ENCODE data around the gene FBXO34. TPM values are rescaled to one million over a fixed set of nuclear protein-coding genes. Genes with fewer than 3 reads are reported as not detected.
"Not testable (repeated sequence)": the region's sequence is repeated elsewhere in the genome, so short reads cannot be mapped to it uniquely, and the experiment has no call there.

FBXO34 gene
- total and polyA plus RNA-seq, 10 of the 15 experiments (the other 5 are each of a cell fraction or from before 2014, with no cell fraction given) = 5.6 to 22.8 (median 17.6) TPM

- no peak for TF ChIP-seq SRF (IDR thresholded peaks at IDR 0.05; ENCODE audit: low read depth in 2 of 2, low read length in 2 of 2)
These were observed 70.6 kb downstream of the FBXO34 start (continued) for GRCh38 chr14:55341781-55342180.

- H3K27me3 ChIP-seq (replicated peaks in 1 of 2; ENCODE audit: control insufficient read depth in 2 of 2, insufficient read depth in 2 of 2, low read length in 1 of 2); H3K9ac ChIP-seq (ENCODE audit: control insufficient read depth, insufficient read depth, low read length); BruUV-seq (replicated peaks); H3K4me3 ChIP-seq; intact Hi-C loops (cut with micrococcal nuclease; ENCODE audit: unreplicated experiment); in situ Hi-C loops (cut with MboI); RAD21 ChIA-PET (ENCODE audit: unreplicated experiment); DNase-seq (ENCODE audit: low read depth, low spot score); H3K36me3 ChIP-seq (ENCODE audit: control insufficient read depth in 2 of 2, insufficient read depth in 2 of 2, low read length in 1 of 2); H4K20me1 ChIP-seq (ENCODE audit: control insufficient read depth, insufficient read depth); H3K4me2 ChIP-seq (ENCODE audit: control insufficient read depth, insufficient read depth); H3K27ac ChIP-seq (ENCODE audit: control insufficient read depth, insufficient read depth); POLR2A ChIA-PET; ATAC-seq; H2AFZ ChIP-seq (ENCODE audit: control insufficient read depth, low read depth, low read length); H3K9me3 ChIP-seq (replicated peaks; ENCODE audit: control insufficient read depth, insufficient read depth, low read length); FAIRE-seq: not testable (repeated sequence)
- 70% methylated on average over 5 of the region's 6 CpGs for WGBS (ENCODE audit: insufficient coverage, insufficient replicate concordance, low lambda C conversion rate, missing lambda C conversion rate)
- Histone ChIP-seq H3K4me1 (ENCODE audit: control insufficient read depth, insufficient read depth, low read length) (peaks cover 19% of the 10 kb centered on the region), H3K79me2 (ENCODE audit: control insufficient read depth, insufficient read depth, low read length) (peaks cover 18% of the 10 kb centered on the region)
- ChIA-PET CTCF (interaction anchor here (1.0 to 2.2 kb wide), 3 partner anchors 10 to 11 kb away, joined by 3 to 17 read pairs (median 7); no protein-coding TSS in a partner anchor), SMC1A (ENCODE audit: uncharacterized antibody, unreplicated experiment) (interaction anchor here (0.7 to 6.6 kb wide), 2 partner anchors 10 to 12 kb away, joined by 3 to 41 read pairs; no protein-coding TSS in a partner anchor)
These were observed 73.5 kb downstream of the FBXO34 start for GRCh38 chr14:55344582-55345163.

DNA sequence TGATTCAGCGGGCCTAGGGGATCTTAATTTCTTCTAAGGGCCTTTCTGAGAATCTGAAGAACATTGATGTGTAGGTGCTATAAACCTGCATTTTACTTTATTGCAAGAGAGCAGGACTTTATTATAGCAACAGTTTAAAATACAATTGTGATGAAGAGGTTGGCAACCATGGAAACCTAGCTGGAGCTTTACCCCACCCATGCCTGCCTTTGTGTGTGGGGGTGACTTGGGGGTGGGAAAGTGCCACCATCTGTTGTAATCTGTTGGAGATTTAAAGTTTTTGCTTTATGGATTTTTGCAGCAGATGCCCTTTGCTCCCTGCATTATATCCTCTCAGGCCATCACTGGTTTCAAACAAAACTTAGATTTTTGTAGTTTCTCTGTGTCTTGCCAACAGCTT lies 75.8 kb downstream of the FBXO34 start:
- H3K27me3 ChIP-seq (replicated peaks in 1 of 2; ENCODE audit: control insufficient read depth in 2 of 2, insufficient read depth in 2 of 2, low read length in 1 of 2) = no peaks in the 10 kb centered on the region
- ChIA-PET CTCF (interaction anchor here (0.6 to 13.6 kb wide), 5 partner anchors 8 to 75 kb away, joined by 3 to 255 read pairs (median 6); partner anchors contain the start of gene FBXO34), POLR2A (interaction anchor here (2.7 kb wide), 1 partner anchor 72 kb away, joined by 6 read pairs; no protein-coding TSS in a partner anchor), SMC1A (ENCODE audit: uncharacterized antibody, unreplicated experiment) (interaction anchor here (0.8 to 12.7 kb wide), 7 partner anchors 11 to 128 kb away, joined by 3 to 161 read pairs (median 4); partner anchors contain the start of gene FBXO34), RAD21 (ENCODE audit: unreplicated experiment) (interaction anchor here (1.1 to 5.0 kb wide), 4 partner anchors 8 to 76 kb away, joined by 3 to 28 read pairs (median 15); partner anchors contain the start of gene FBXO34)
- DNase-seq (ENCODE audit: low read depth, low spot score) (no peak), FAIRE-seq (no peak), ATAC-seq (no peak)
- no peak overlapping the region for H2AFZ ChIP-seq (ENCODE audit: control insufficient read depth, low read depth, low read length)
- no peak overlapping the region for H3K4me2 ChIP-seq (ENCODE audit: control insufficient read depth, insufficient read depth)
- H3K9me3 ChIP-seq (replicated peaks; ENCODE audit: control insufficient read depth, insufficient read depth, low read length) = no peaks in the 10 kb centered on the region
- intact Hi-C loops (cut with micrococcal nuclease; ENCODE audit: unreplicated experiment) (no loop called here), in situ Hi-C loops (cut with MboI) (no loop called here)
- BruUV-seq (replicated peaks) = no TSS peak
- WGBS (ENCODE audit: insufficient coverage, insufficient replicate concordance, low lambda C conversion rate, missing lambda C conversion rate) = 90% methylated on average over 1 of the region's 1 CpG
- H3K4me1 ChIP-seq (ENCODE audit: control insufficient read depth, insufficient read depth, low read length) = peaks cover 11% of the 10 kb centered on the region
- H4K20me1 ChIP-seq (ENCODE audit: control insufficient read depth, insufficient read depth) = no peaks in the 10 kb centered on the region
- H3K4me3 ChIP-seq = no peak overlapping the region
- no peak overlapping the region for H3K27ac ChIP-seq (ENCODE audit: control insufficient read depth, insufficient read depth)
- peaks cover 6 to 9% of the 10 kb centered on the region in 2 experiments for H3K36me3 ChIP-seq (ENCODE audit: control insufficient read depth in 2 of 2, insufficient read depth in 2 of 2, low read length in 1 of 2)
- H3K79me2 ChIP-seq (ENCODE audit: control insufficient read depth, insufficient read depth, low read length) = peaks cover 9% of the 10 kb centered on the region
- TF ChIP-seq MTA2 (IDR thresholded peaks at IDR 0.05; ENCODE audit: low read depth) = no peak
- TF ChIP-seq BACH1 (IDR thresholded peaks at IDR 0.05; ENCODE audit: borderline replicate concordance) = no peak
- no peak for TF ChIP-seq KDM1A (IDR thresholded peaks at IDR 0.05; ENCODE audit: borderline replicate concordance)
- TF ChIP-seq SMAD5 (IDR thresholded peaks at IDR 0.05; ENCODE audit: low read depth) = no peak
- TF ChIP-seq, protein P1, sequence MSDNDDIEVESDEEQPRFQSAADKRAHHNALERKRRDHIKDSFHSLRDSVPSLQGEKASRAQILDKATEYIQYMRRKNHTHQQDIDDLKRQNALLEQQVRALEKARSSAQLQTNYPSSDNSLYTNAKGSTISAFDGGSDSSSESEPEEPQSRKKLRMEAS (IDR thresholded peaks at IDR 0.05; ENCODE audit: low read depth, low read length) = no peak
- H3K9ac ChIP-seq (ENCODE audit: control insufficient read depth, insufficient read depth, low read length) = no peak overlapping the region

Measured in GM12878 (cell line).